Stomach (tissue), 4 donors: ENCODE results near the gene OAS3.

ENCODE experiments used
- CTCF ChIP-seq, 7 experiments: fragments of 450-650 bp in 4 of 7; fragments of 200-600 bp in 3 of 7; sonication (generic) in 3 of 7; IDR thresholded peaks; one replicate each; pipeline ENCODE4 v1.5.1; 2016 to 2019; ENCODE audit warnings: antibody characterized with exemption in 7 of 7, control low read depth in 2 of 7, mild to moderate bottlenecking in 1 of 7
- EP300 ChIP-seq: sonication (generic); formaldehyde crosslinking; IDR thresholded peaks from one replicate; pipeline ENCODE4 v1.6.1; 2017; ENCODE audit warnings: antibody characterized with exemption
- POLR2A ChIP-seq, 4 donors: fragments of 450-650 bp; IDR thresholded peaks; one replicate each; pipeline ENCODE4 v1.6.1; 2016; ENCODE audit warnings: antibody characterized with exemption in 4 of 4, control low read depth in 2 of 4, mild to moderate bottlenecking in 1 of 4, moderate library complexity in 1 of 4
- POLR2AphosphoS5 ChIP-seq, 3 donors: sonication (generic); formaldehyde crosslinking; IDR thresholded peaks; one replicate each; pipeline ENCODE4 v1.6.1; 2016; ENCODE audit warnings: antibody characterized with exemption in 3 of 3

GRCh38 chr12:112933129-112933505 is 5.2 kb upstream of the OAS3 start:
- TF ChIP-seq POLR2A (IDR thresholded peaks at IDR 0.05): no peak
- no peak for TF ChIP-seq CTCF (IDR thresholded peaks at IDR 0.05)
- TF ChIP-seq POLR2AphosphoS5 (IDR thresholded peaks at IDR 0.05): no peak
- TF ChIP-seq EP300: no peak
